ENCODE measurements around the gene RIMBP3B.
"Not testable (repeated sequence)": the region's sequence is repeated elsewhere in the genome, so short reads cannot be mapped to it uniquely, and the experiment has no call there.

Gene RIMBP3B, protein sequence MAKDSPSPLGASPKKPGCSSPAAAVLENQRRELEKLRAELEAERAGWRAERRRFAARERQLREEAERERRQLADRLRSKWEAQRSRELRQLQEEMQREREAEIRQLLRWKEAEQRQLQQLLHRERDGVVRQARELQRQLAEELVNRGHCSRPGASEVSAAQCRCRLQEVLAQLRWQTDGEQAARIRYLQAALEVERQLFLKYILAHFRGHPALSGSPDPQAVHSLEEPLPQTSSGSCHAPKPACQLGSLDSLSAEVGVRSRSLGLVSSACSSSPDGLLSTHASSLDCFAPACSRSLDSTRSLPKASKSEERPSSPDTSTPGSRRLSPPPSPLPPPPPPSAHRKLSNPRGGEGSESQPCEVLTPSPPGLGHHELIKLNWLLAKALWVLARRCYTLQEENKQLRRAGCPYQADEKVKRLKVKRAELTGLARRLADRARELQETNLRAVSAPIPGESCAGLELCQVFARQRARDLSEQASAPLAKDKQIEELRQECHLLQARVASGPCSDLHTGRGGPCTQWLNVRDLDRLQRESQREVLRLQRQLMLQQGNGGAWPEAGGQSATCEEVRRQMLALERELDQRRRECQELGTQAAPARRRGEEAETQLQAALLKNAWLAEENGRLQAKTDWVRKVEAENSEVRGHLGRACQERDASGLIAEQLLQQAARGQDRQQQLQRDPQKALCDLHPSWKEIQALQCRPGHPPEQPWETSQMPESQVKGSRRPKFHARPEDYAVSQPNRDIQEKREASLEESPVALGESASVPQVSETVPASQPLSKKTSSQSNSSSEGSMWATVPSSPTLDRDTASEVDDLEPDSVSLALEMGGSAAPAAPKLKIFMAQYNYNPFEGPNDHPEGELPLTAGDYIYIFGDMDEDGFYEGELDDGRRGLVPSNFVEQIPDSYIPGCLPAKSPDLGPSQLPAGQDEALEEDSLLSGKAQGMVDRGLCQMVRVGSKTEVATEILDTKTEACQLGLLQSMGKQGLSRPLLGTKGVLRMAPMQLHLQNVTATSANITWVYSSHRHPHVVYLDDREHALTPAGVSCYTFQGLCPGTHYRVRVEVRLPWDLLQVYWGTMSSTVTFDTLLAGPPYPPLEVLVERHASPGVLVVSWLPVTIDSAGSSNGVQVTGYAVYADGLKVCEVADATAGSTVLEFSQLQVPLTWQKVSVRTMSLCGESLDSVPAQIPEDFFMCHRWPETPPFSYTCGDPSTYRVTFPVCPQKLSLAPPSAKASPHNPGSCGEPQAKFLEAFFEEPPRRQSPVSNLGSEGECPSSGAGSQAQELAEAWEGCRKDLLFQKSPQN (N-terminal part only)

GRCh38 chr22:21383701-21384467 lies at the start of gene RIMBP3B:
RIMBP3B (plus strand) TSS chr22:21383751; CDS start chr22:21383859, 108 bp downstream.
- DNase-seq (ENCODE audit: low spot score), result not testable (repeated sequence)

- DNase-seq (ENCODE audit: low spot score), result not testable (repeated sequence)
Measured at GRCh38 chr22:21357527-21357926, 26.0 kb upstream of the RIMBP3B start.

- DNase-seq (ENCODE audit: low spot score), result not testable (repeated sequence)
Measured at GRCh38 chr22:21360525-21360924, 23.0 kb upstream of the RIMBP3B start.

GRCh38 chr22:21362473-21362872 lies 21.1 kb upstream of the RIMBP3B start:
- DNase-seq (ENCODE audit: low spot score), result not testable (repeated sequence)

GRCh38 chr22:21363061-21363460 lies 20.5 kb upstream of the RIMBP3B start:
- DNase-seq (ENCODE audit: low spot score), result not testable (repeated sequence)

- DNase-seq (ENCODE audit: low spot score), result not testable (repeated sequence)
Measured at GRCh38 chr22:21363803-21364202, 19.7 kb upstream of the RIMBP3B start.

DNA sequence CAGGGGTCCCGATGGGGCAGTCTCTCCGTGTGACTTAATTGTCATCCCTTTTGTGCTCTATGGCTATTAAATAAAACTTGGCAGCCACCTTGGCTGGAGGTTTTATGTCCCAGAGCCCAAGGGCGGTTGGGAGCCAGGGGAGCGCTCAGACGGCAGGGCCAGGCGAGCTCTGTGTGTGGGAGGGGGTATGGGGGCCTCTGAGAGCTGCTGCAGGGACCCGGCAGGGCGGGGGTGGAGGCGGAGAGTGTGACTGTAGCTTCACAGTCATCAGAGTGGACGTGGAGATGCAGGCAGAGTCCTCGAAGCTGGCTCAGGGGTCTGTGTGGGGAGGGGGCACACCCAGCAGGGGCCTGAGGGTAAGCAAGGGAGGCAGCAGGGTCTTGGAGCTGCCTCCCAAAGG lies 19.2 kb upstream of the RIMBP3B start:
- not testable (repeated sequence) for DNase-seq (ENCODE audit: low spot score)

GRCh38 chr22:21365337-21365736 lies 18.2 kb upstream of the RIMBP3B start:
- not testable (repeated sequence) for DNase-seq (ENCODE audit: low spot score)

DNA sequence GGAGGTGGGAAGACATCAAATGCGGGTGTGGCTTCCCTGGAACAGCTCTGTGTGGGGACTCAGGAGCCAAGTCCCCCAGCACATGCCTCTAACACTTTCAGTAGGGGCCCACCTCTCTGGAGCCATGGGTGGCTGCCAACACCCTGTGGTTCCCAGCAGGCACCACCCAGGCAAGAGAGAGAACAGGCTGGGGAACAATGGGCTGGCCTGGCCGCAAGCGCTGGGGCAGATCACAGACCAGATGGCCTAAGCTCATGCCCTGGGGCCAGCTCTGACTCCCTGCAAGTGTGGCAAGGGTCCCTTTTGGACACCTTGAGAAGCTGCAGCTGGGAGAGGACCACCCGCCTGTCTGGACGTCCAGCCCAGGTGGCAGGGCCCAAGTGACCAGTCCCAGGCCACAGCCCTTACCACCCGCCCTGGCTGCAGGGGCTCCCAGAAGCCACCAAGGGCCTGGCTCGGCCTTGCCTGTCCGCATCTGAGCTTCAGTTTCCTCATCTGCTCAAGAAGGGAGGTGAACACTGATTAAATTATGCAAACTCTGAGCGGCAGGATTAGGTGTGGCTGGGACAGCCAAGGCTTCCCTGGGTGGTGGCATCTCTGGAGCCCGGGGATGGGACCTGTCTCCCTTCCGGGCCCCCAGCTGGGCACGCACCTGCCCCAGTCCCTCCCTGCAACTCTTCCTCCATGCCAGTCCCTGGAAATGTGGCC lies 14.8 kb upstream of the RIMBP3B start:
- not testable (repeated sequence) for DNase-seq (ENCODE audit: low spot score)

DNA sequence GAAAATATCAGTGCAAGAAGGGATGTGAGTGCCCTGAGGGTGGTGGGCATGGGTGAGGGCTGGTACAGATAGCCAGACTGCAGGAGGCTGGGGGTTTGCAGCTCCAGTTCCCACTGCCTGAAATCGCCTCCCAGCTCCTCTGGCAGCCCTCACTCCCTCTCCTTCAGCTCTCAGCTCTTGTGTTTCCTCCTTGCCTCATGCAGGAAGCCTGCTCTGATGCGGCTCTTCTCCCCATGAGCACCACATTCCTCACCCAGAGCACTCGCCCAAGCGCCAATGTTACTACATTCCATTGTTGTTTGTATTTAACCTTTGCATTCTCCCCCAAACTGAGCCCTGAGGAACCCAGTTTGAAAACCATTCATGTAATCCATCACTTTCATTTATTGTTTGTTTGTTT lies 7.7 kb upstream of the RIMBP3B start:
- not testable (repeated sequence) for DNase-seq (ENCODE audit: low spot score)

GRCh38 chr22:21384468-21385357 lies 1.2 kb downstream of the RIMBP3B start:
- not testable (repeated sequence) for DNase-seq (ENCODE audit: low spot score)

DNA sequence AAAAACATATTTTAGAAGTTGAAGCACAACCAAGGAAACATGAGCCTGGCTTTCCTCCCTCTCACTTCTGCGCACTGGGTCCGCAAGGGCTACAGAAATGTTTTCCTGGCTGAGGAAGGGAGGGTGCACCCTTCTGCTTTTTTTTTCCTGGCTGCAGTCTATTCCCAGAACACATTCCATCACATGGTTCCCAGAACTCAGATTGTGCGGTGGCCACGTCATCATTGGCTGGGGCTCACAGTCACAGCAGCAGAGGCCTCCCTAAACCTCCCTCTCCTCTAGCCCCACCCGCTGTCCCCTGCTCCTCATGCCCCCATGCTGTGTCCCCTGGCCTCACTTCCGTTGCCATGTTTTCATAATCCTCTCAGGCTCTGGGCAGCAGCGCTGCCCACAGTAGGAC lies 5.9 kb downstream of the RIMBP3B start:
- DNase-seq (ENCODE audit: low spot score), result not testable (repeated sequence)

DNA sequence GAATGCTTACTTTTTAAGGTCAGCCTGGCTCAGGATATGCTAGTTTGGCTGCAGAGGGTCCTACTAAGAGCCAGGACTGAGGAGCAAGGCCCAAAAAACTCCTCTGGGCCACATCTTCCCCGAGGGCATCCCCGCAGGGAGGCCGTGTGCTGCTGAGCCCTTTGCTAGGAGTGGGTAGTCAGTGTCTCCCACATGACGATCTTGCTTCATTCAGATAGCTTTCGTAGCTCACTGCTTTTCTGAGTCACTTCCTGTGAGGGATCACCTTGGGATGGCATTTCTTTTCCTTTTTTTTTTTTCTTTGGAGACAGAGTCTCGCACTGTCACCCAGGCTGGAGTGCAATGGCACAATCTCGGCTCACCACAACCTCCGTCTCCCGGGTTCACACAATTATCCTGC lies 6.5 kb downstream of the RIMBP3B start:
- DNase-seq (ENCODE audit: low spot score), result not testable (repeated sequence)

DNA sequence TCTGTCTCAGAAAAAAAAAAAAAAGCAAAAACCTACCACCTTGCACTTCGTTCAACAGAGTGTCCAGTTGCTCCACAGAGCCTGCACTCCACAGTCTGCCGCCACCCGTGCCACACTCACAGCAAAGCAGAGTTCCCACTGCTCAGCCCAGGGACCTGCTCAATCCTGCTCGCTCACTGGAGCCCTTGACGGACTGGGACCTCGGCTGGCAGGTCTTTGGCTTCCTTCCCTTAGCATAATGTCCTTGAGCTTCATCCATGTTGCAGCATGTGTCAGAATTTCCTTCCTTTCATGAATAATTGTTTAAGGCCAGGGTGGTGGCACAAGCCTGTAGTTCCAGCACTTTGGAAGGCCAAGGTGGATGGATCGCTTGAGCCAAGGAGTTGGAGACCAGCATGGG lies 11.1 kb downstream of the RIMBP3B start:
- DNase-seq (ENCODE audit: low spot score), result not testable (repeated sequence)

- DNase-seq (ENCODE audit: low spot score), result not testable (repeated sequence)
Measured at GRCh38 chr22:21401197-21401969, 17.8 kb downstream of the RIMBP3B start.

- DNase-seq (ENCODE audit: low spot score), result not testable (repeated sequence)
Measured at GRCh38 chr22:21402763-21403314, 19.3 kb downstream of the RIMBP3B start.

GRCh38 chr22:21407139-21407538 lies 23.6 kb downstream of the RIMBP3B start:
- not testable (repeated sequence) for DNase-seq (ENCODE audit: low spot score)

DNA sequence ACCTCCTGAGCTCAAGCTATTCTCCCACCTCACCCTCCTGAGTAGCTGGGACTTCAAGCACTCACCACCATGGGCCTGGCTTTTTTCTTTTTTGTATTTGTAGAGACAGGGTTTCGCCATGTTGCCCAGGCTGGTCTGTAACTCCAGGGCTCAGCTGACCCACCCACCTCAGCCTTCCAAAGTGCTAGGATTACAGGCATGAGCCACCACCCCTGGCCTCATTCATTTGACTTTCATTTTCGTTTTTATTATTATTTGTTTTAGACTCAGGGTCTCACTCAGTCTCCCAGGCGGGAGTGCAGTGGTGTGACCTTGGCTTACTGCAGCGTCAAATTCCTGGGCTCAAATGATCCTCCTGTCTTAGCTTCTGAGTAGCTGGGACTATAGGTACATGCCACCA lies 24.2 kb downstream of the RIMBP3B start:
- DNase-seq (ENCODE audit: low spot score), result not testable (repeated sequence)

Measured in NAMALWA (cell line).